Psoas muscle (tissue), 8 donors: Measurements from ENCODE around the gene IZUMO4. TPM values are rescaled to one million over a fixed set of nuclear protein-coding genes. Genes with fewer than 3 reads are reported as not detected.

Source experiments
- ATAC-seq, 4 donors: fragments of 200-7000 bp; cut with Tn5 transposase; one replicate each; pipeline ENCODE4 v1.9.1; 2020; ENCODE audit warnings: moderate library complexity in 3 of 4, mild to moderate bottlenecking in 2 of 4
- DNase-seq, 2 donors: peaks; one replicate each; pipeline ENCODE4 v3.0.0-alpha.2; 2020
- H3K27ac ChIP-seq: fragments of 200-600 bp; one replicate; pipeline ENCODE4 v1.8.0; 2022
- H3K27me3 ChIP-seq, 3 donors: fragments of 200-600 bp in 1 of 3; one replicate each; pipeline versions ENCODE4 v1.6.1 to v1.8.0; 2013 to 2022; ENCODE audit warnings: low read length in 2 of 3, mild to moderate bottlenecking in 2 of 3, moderate library complexity in 1 of 3; ENCODE audit not compliant: insufficient read depth in 3 of 3
- H3K36me3 ChIP-seq, 2 donors: fragments of 200-600 bp in 1 of 2; one replicate each; pipeline versions ENCODE4 v1.6.1 to v1.8.0; 2013 to 2022; ENCODE audit warnings: low read depth in 1 of 2, mild to moderate bottlenecking in 1 of 2, moderate library complexity in 1 of 2; ENCODE audit not compliant: insufficient read depth in 1 of 2
- H3K4me1 ChIP-seq: fragments of 200-600 bp; one replicate; pipeline ENCODE4 v1.8.0; 2022
- H3K4me3 ChIP-seq: fragments of 200-600 bp; one replicate; pipeline ENCODE4 v1.8.0; 2022; ENCODE audit warnings: mild to moderate bottlenecking
- H3K9me3 ChIP-seq: fragments of 200-600 bp; one replicate; pipeline ENCODE4 v1.8.0; 2022
- CTCF ChIP-seq: fragments of 200-600 bp; IDR thresholded peaks from one replicate; pipeline ENCODE4 v1.8.0; 2022; ENCODE audit warnings: antibody characterized with exemption
- WGBS, 3 donors: extraction: QIAGEN DNeasy Blood & Tissue Kit; methylation state at CpG; one replicate each; pipeline versions ENCODE4 v1.1.6 to v1.1.7; 2013; 5-methylcytosine and 5-hydroxymethylcytosine counted together
- intact Hi-C, 2 donors: fragments of 100-400 bp; cut with DNase I; formaldehyde crosslinking; loops; one replicate each; pipeline versions ENCODE4 v1.11.0 to v1.14.2; 2022
- polyA plus RNA-seq, 3 donors: library from polyadenylated mRNA; stranded (reverse); fragments of 200-250 nt; gene quantifications; one replicate each; pipeline ENCODE4 v1.2.3, GENCODE V29; 2013
- total RNA-seq, 4 donors: library from RNA; stranded (reverse); fragmentation: NEBNext Ultra II Directional in 2 of 4; extraction: Animal tissue kit (Norgen Biotek cat#: 25700) in 2 of 4; gene quantifications; one replicate each; pipeline versions ENCODE4 v1.2.1 to v1.2.4, GENCODE V29; 2021 to 2023
- donor health status: healthy with polysubstance abuse.
- donor health status: DM: no; HTN: no; CAD: no; lungs with moderate emphysema.
- donor health status: Bipolar disorder and iron deficiency.
- donor health status: healthy.
- donor health status: DM: yes; HTN: yes; CAD: no.
- donor health status: DM: no; HTN: no; CAD: no.
- donor health status: DM: no; HTN: no; CAD: no.
- donor health status: DM: yes; HTN: yes; CAD: no.

IZUMO4 gene
- total and polyA plus RNA-seq, 7 donors: 0.69 to 3.0 (median 1.6) TPM

- 90 to 93% (median 91%) methylated on average over 15 of the region's 15 CpGs for WGBS, 3 donors
- ATAC-seq: no peak
- Histone ChIP-seq H3K9me3 (no peaks in the 10 kb centered on the region), H3K4me3 (no peak overlapping the region), H3K27me3 (no peaks in the 10 kb centered on the region), H3K27ac (no peak overlapping the region), H3K36me3 (peaks cover 15 to 99% of the 10 kb centered on the region in 2 donors), H3K4me1 (no peaks in the 10 kb centered on the region)
- no peak for TF ChIP-seq CTCF
- no peak for DNase-seq
- intact Hi-C loops: no loop called here
These were observed 25.5 kb downstream of the IZUMO4 start for GRCh38 chr19:2122251-2122650.

GRCh38 chr19:2122982-2123381 is 26.3 kb downstream of the IZUMO4 start:
- Histone ChIP-seq H3K9me3 (no peaks in the 10 kb centered on the region), H3K4me3 (no peak overlapping the region), H3K27me3 (no peaks in the 10 kb centered on the region), H3K27ac (no peak overlapping the region), H3K4me1 (no peaks in the 10 kb centered on the region), H3K36me3 (peaks cover 15 to 99% of the 10 kb centered on the region in 2 donors)
- intact Hi-C loops: no loop called here
- no peak for TF ChIP-seq CTCF
- ATAC-seq (no peak), DNase-seq (no peak)
- WGBS, 3 donors: 94 to 97% (median 95%) methylated on average over 10 of the region's 10 CpGs

- no peak for TF ChIP-seq CTCF
- DNase-seq: peak in 1 of 2 donors; percentile 47
- Histone ChIP-seq H3K36me3 (peaks cover 15 to 93% of the 10 kb centered on the region in 2 donors), H3K4me3 (no peak overlapping the region), H3K27ac (no peak overlapping the region), H3K27me3 (no peaks in the 10 kb centered on the region), H3K4me1 (no peaks in the 10 kb centered on the region), H3K9me3 (no peaks in the 10 kb centered on the region)
- 81 to 89% (median 87%) methylated on average over 25 of the region's 25 CpGs for WGBS, 3 donors
- intact Hi-C loops: no loop called here
- no peak for ATAC-seq
These were observed 27.1 kb downstream of the IZUMO4 start for GRCh38 chr19:2123682-2124387.

GRCh38 chr19:2126879-2127518 is 30.3 kb downstream of the IZUMO4 start:
- no peaks in the 10 kb centered on the region for H3K27me3 ChIP-seq
- H3K9me3 ChIP-seq: no peaks in the 10 kb centered on the region
- H3K4me1 ChIP-seq: no peaks in the 10 kb centered on the region
- 88 to 94% (median 93%) methylated on average over 22 to 24 of the region's 24 CpGs for WGBS, 3 donors
- H3K36me3 ChIP-seq: peaks cover 9 to 90% of the 10 kb centered on the region in 2 donors
- TF ChIP-seq CTCF: no peak
- no peak for ATAC-seq
- no peak overlapping the region for H3K4me3 ChIP-seq
- no peak for DNase-seq
- intact Hi-C loops: no loop called here
- H3K27ac ChIP-seq: no peak overlapping the region
